Stimulated activated effector memory CD8-positive, alpha-beta T cell treated with anti-CD3 and anti-CD28 coated beads, Interleukin-12 subunit alpha, Interleukin-12 subunit beta, amount 100 ng/mL, for 72 hours (primary cell): ENCODE results near the gene PPP2R5E.

Source experiments
- ATAC-seq: fragments of 150-1000 bp; cut with Tn5 transposase; 2 replicates; pipeline ENCODE4 v1.10.0; 2021
- DNase-seq, 2 donors: peaks; one replicate each; pipeline ENCODE4 v3.0.0; 2021 to 2022; ENCODE audit warnings: low spot score in 2 of 2
- H3K27ac Mint-ChIP-seq: one replicate; pipeline ENCODE4 v1.8.0; 2022; ENCODE audit warnings: mild to moderate bottlenecking, mixed read lengths
- H3K36me3 Mint-ChIP-seq: one replicate; pipeline ENCODE4 v1.8.0; 2022; ENCODE audit warnings: mild to moderate bottlenecking, mixed read lengths
- H3K4me1 Mint-ChIP-seq: one replicate; pipeline ENCODE4 v1.8.0; 2022; ENCODE audit warnings: mixed read lengths
- H3K4me3 Mint-ChIP-seq: one replicate; pipeline ENCODE4 v1.8.0; 2022; ENCODE audit warnings: mild to moderate bottlenecking, mixed read lengths
- H3K9me3 Mint-ChIP-seq: one replicate; pipeline ENCODE4 v1.8.0; 2022; ENCODE audit warnings: mixed read lengths

Gene PPP2R5E

DNA sequence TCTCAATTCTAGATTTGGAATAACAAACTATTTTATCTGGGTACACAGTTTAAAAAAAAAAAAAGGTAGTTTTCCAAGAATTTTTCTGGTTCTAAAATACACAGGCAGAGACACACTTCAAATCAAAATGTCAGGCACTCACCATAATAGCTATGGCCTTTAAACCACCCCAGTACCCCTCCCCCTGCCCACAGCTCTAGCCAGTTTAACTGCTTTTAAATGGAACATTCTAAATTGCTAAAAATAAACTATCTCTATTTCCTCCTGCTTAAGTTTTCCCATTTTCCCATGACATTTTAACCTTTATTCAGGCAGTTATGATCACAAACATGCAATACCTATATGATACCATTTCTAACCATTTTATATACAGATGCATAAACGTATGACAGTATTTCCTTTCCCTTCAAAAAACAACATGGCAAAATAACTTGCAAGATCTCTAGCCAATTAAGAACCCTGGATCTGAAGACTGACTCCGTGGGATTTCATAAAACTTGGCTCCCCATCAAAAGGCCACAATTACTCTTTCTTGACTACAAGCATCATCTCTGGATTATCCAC lies 46.3 kb downstream of the PPP2R5E start:
- Mint-ChIP-seq H3K36me3 (peaks cover 30% of the 10 kb centered on the region), H3K9me3 (no peaks in the 10 kb centered on the region), H3K27ac (no peak overlapping the region), H3K4me1 (peaks cover 40% of the 10 kb centered on the region), H3K4me3 (no peak overlapping the region)
- no peak for DNase-seq
- no peak for ATAC-seq

GRCh38 chr14:63493246-63493645 lies 49.9 kb downstream of the PPP2R5E start:
- Mint-ChIP-seq H3K36me3 (peaks cover 11% of the 10 kb centered on the region), H3K27ac (no peak overlapping the region), H3K4me3 (no peak overlapping the region), H3K4me1 (peaks cover 33% of the 10 kb centered on the region), H3K9me3 (no peaks in the 10 kb centered on the region)
- DNase-seq (no peak), ATAC-seq (no peak)

- H3K27ac Mint-ChIP-seq = peak overlapping the region; percentile 17
- peaks cover 11% of the 10 kb centered on the region for H3K36me3 Mint-ChIP-seq
- H3K4me3 Mint-ChIP-seq = no peak overlapping the region
- ATAC-seq = no peak
- DNase-seq = no peak
- peaks cover 37% of the 10 kb centered on the region for H3K4me1 Mint-ChIP-seq
- no peaks in the 10 kb centered on the region for H3K9me3 Mint-ChIP-seq
Measured at GRCh38 chr14:63492391-63492790, 50.8 kb downstream of the PPP2R5E start.

DNA sequence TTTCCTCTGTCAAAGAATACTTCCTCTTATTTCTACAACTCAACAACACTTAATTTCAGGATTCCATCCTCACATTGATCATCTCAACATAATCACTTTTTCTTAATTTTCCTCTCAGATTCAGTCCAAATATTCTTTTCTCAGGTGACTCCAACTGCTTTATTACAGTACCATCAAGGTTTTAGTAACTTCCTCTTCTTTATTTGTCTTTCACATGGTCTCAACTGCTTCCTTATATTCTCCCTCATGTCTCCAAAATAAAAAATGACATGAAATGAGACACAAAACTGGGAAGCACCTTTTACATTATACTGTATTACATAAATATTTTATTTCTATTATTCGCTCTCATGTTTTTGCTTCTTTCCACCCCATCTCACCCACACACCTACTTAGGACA lies 55.5 kb downstream of the PPP2R5E start:
- Mint-ChIP-seq H3K4me1 (peaks cover 56% of the 10 kb centered on the region), H3K4me3 (no peak overlapping the region), H3K36me3 (peaks cover 18% of the 10 kb centered on the region), H3K9me3 (no peaks in the 10 kb centered on the region), H3K27ac (peak overlapping the region; percentile 5)
- ATAC-seq (no peak), DNase-seq (no peak)

GRCh38 chr14:63486738-63487137 lies 56.4 kb downstream of the PPP2R5E start:
- H3K27ac Mint-ChIP-seq = peak overlapping the region; percentile 38
- DNase-seq (no peak), ATAC-seq (no peak)
- H3K36me3 Mint-ChIP-seq = peaks cover 18% of the 10 kb centered on the region
- no peak overlapping the region for H3K4me3 Mint-ChIP-seq
- H3K4me1 Mint-ChIP-seq = peaks cover 53% of the 10 kb centered on the region
- no peaks in the 10 kb centered on the region for H3K9me3 Mint-ChIP-seq

- Mint-ChIP-seq H3K9me3 (no peaks in the 10 kb centered on the region), H3K4me3 (peak overlapping the region; percentile 34), H3K36me3 (peaks cover 12% of the 10 kb centered on the region), H3K27ac (peak overlapping the region; percentile 88), H3K4me1 (peaks cover 58% of the 10 kb centered on the region)
- ATAC-seq (no peak), DNase-seq (no peak)
Measured at GRCh38 chr14:63483315-63483714, 59.9 kb downstream of the PPP2R5E start.

- Mint-ChIP-seq H3K36me3 (peaks cover 1% of the 10 kb centered on the region), H3K4me3 (no peak overlapping the region), H3K4me1 (peaks cover 55% of the 10 kb centered on the region), H3K9me3 (no peaks in the 10 kb centered on the region), H3K27ac (no peak overlapping the region)
- DNase-seq = no peak
- no peak for ATAC-seq
Measured at GRCh38 chr14:63480599-63480998, 62.6 kb downstream of the PPP2R5E start.

- Mint-ChIP-seq H3K4me3 (peak overlapping the region; percentile 17), H3K4me1 (peaks cover 44% of the 10 kb centered on the region)
Measured at GRCh38 chr14:63478437-63478852, 64.7 kb downstream of the PPP2R5E start.

DNA sequence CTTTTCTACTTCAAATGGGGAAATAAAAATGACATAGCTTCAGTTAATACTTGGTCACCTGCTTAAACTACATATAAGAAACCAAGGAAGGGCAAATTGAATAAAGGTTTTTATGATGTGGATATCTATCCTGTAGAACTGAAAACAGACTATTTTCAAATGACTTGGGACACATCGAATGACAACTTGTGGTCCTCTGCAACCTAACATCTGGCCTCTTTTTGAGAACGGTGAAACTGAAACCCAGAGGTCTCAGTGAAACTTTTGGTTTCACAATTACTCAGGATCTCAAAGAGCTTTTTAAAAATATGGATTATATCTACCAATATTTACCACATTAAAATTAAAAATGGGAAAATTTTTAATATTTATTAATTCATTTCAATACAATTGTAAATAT lies 65.2 kb downstream of the PPP2R5E start:
- Mint-ChIP-seq H3K36me3 (no peaks in the 10 kb centered on the region), H3K9me3 (no peaks in the 10 kb centered on the region), H3K4me1 (peaks cover 39% of the 10 kb centered on the region), H3K4me3 (no peak overlapping the region), H3K27ac (no peak overlapping the region)
- ATAC-seq (peak; percentile 98), DNase-seq (peak in 1 of 2 donors; percentile 15)

More at GRCh38 chr14:63478437-63478852, 64.7 kb downstream of the PPP2R5E start:
- no peak overlapping the region for H3K27ac Mint-ChIP-seq
- ATAC-seq (peak; percentile 80), DNase-seq (no peak)
- no peaks in the 10 kb centered on the region for H3K36me3 Mint-ChIP-seq
- H3K9me3 Mint-ChIP-seq = no peaks in the 10 kb centered on the region

DNA sequence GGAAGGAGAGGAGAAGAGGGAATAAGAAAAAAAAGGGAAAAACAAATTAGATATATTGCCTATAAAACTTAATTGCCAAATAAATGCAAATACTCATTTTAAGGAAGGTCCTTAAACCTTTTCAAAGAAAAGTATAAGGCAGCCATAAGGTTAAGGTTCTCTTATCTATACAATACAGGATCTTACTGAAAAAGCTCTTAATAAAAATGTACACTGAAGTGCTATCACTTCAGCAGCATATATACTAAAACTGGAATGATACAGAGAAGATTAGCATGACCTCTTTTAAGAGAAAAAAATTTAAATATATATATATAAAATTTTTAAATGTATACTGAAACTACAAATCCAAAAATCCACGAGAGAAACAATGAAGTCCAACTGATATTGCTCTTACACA lies 65.6 kb downstream of the PPP2R5E start:
- DNase-seq (no peak), ATAC-seq (no peak)
- peak overlapping the region; percentile 23 for H3K4me3 Mint-ChIP-seq
- no peaks in the 10 kb centered on the region for H3K36me3 Mint-ChIP-seq
- peaks cover 35% of the 10 kb centered on the region for H3K4me1 Mint-ChIP-seq
- H3K27ac Mint-ChIP-seq = peak overlapping the region; percentile 21
- H3K9me3 Mint-ChIP-seq = no peaks in the 10 kb centered on the region

DNA sequence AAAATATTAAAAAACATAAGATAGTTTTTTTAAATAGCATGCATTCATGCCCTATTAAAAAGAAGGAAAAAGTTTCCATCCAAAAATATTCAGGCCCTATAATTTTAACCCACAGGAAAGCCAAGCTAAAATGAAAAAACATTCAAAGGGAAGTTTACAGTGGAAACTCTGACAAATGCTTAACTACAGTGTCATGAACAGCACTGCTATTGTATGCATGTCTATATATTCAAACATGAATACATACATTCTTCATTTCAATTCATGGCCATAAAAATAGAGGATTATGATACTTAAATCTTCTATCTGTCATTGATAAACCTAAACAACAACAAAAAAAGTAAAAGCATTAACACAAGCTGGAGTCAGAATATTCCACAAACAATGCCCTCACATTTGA lies 67.4 kb downstream of the PPP2R5E start:
- Mint-ChIP-seq H3K9me3 (no peaks in the 10 kb centered on the region), H3K4me3 (no peak overlapping the region), H3K36me3 (no peaks in the 10 kb centered on the region), H3K27ac (no peak overlapping the region), H3K4me1 (peaks cover 44% of the 10 kb centered on the region)
- no peak for ATAC-seq
- DNase-seq = no peak

- Mint-ChIP-seq H3K4me3 (no peak overlapping the region), H3K4me1 (peaks cover 46% of the 10 kb centered on the region), H3K9me3 (no peaks in the 10 kb centered on the region), H3K27ac (no peak overlapping the region), H3K36me3 (no peaks in the 10 kb centered on the region)
- ATAC-seq = no peak
- DNase-seq = no peak
Measured at GRCh38 chr14:63474844-63475243, 68.3 kb downstream of the PPP2R5E start.

GRCh38 chr14:63474111-63474510 lies 69.1 kb downstream of the PPP2R5E start:
- H3K4me1 Mint-ChIP-seq = peaks cover 40% of the 10 kb centered on the region
- DNase-seq = no peak

GRCh38 chr14:63472986-63473788 lies 70.0 kb downstream of the PPP2R5E start:
- Mint-ChIP-seq H3K4me3 (no peak overlapping the region), H3K9me3 (no peaks in the 10 kb centered on the region), H3K36me3 (no peaks in the 10 kb centered on the region), H3K27ac (no peak overlapping the region), H3K4me1 (peaks cover 43% of the 10 kb centered on the region)
- DNase-seq = no peak
- ATAC-seq = no peak

More at GRCh38 chr14:63474111-63474510, 69.1 kb downstream of the PPP2R5E start:
- ATAC-seq = no peak
- Mint-ChIP-seq H3K27ac (no peak overlapping the region), H3K9me3 (no peaks in the 10 kb centered on the region), H3K36me3 (no peaks in the 10 kb centered on the region), H3K4me3 (no peak overlapping the region)

- DNase-seq = no peak
- Mint-ChIP-seq H3K36me3 (no peaks in the 10 kb centered on the region), H3K4me1 (peaks cover 41% of the 10 kb centered on the region), H3K27ac (peak overlapping the region; percentile 78), H3K4me3 (peak overlapping the region; percentile 36), H3K9me3 (no peaks in the 10 kb centered on the region)
- peak; percentile 97 for ATAC-seq
Measured at GRCh38 chr14:63470962-63471793, 72.0 kb downstream of the PPP2R5E start.
